Fibroblast of pulmonary artery (primary cell): Measurements from ENCODE around the gene CGN.

Source experiments
- DNase-seq: peaks from one replicate; pipeline ENCODE4 v3.0.0-alpha.2; 2010; ENCODE audit warnings: low read depth
- H3K4me3 ChIP-seq: replicated peaks from 2 replicates; pipeline ENCODE4 v1.5.1; 2011; ENCODE audit warnings: low read depth, mild to moderate bottlenecking, control low read depth, low read length, moderate library complexity
- CTCF ChIP-seq: IDR thresholded peaks from 2 replicates; pipeline ENCODE4 v1.5.1; 2011; ENCODE audit warnings: mild to moderate bottlenecking, control low read depth, low read length, inconsistent platforms; ENCODE audit errors: missing control alignments

CGN gene

GRCh38 chr1:151583796-151584195 is 72.6 kb downstream of the CGN start:
- H3K4me3 ChIP-seq, result no peak overlapping the region
- no peak for DNase-seq
- no peak for TF ChIP-seq CTCF

DNA sequence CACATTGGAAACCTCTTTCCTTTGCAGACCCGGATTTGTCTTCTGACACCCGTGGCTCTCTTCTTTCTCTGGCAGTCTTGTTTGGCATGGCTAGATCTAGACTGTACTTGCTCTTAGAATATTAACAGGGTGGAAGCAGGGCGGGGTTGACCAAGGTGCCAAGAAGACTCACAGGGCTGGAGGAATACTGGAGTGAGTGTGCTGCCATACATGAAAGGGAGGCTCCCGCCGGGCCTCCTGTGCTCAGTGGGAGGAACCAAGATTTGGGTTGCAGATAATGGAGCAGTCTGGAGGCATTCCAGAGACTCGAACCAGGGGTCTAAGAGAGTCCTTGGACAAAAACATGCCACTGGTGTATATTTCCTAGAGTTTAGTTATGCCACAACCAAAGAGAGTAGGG is 73.1 kb downstream of the CGN start:
- DNase-seq, result no peak
- TF ChIP-seq CTCF, result no peak

DNA sequence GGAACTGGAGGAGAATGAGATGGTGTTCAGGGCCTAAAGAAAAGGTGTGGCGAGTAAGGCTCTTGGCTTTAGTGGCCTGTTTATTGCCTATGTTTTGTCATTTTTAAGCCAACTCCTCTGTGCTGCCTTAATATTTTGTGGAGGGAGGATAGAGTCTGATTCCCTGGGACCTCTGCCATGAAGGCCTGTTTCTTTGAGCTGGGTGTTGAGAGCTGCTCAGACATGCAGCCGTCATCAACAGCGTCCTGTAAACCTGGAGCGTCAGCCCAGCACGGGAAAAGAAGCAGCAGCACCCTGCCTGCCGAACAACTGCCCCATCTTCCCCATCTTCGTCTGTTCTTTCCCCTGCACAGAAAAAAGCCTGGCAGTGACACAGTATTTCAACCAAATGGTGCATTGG is 73.6 kb downstream of the CGN start:
- no peak for DNase-seq
- H3K4me3 ChIP-seq, result no peak overlapping the region
- TF ChIP-seq CTCF, result no peak

More for the DNA sequence above, 73.1 kb downstream of the CGN start:
- H3K4me3 ChIP-seq, result no peak overlapping the region

DNA sequence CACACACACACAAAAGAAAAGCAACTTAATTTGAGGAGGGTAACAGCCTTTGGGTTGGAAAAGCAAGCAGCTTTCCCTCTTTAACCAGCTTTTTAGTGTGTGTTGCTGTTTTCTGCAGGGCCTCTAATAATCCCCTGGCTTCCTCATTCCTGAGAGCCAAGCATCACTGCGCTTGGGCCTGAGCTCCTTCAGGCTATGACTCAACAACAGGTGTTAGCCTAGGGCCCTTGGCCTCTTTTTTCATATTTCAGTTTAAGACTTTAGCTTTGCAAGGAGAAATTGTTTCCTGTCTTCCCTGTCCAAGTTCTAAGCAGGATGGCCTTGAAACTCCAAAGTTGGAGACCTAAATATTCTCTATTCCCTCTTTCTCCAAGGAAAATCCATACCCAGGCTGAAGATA is 74.4 kb downstream of the CGN start:
- no peak for TF ChIP-seq CTCF
- H3K4me3 ChIP-seq, result no peak overlapping the region
- DNase-seq, result peak; percentile 43
